GM12865 (cell line): ENCODE data around the gene APOL2.
A peak's percentile ranks its signal among the peaks of the same experiment; 100 is the strongest.
"Not testable (repeated sequence)": the region's sequence is repeated elsewhere in the genome, so short reads cannot be mapped to it uniquely, and the experiment has no call there.

Experiments
- DNase-seq: peaks from one replicate; pipeline ENCODE4 v3.0.0; 2010; ENCODE audit warnings: low read depth
- H3K4me3 ChIP-seq: 2 replicates; pipeline ENCODE4 v1.5.1; 2011; ENCODE audit warnings: mild to moderate bottlenecking, low read depth, low read length, control low read depth
- TF ChIP-seq, protein P1 (sequence below): IDR thresholded peaks from 2 replicates; pipeline ENCODE4 v1.5.1; 2011; ENCODE audit warnings: low read length, control low read depth, low read depth, inconsistent platforms; ENCODE audit not compliant: insufficient read depth; ENCODE audit errors: missing control alignments

APOL2 gene

DNA sequence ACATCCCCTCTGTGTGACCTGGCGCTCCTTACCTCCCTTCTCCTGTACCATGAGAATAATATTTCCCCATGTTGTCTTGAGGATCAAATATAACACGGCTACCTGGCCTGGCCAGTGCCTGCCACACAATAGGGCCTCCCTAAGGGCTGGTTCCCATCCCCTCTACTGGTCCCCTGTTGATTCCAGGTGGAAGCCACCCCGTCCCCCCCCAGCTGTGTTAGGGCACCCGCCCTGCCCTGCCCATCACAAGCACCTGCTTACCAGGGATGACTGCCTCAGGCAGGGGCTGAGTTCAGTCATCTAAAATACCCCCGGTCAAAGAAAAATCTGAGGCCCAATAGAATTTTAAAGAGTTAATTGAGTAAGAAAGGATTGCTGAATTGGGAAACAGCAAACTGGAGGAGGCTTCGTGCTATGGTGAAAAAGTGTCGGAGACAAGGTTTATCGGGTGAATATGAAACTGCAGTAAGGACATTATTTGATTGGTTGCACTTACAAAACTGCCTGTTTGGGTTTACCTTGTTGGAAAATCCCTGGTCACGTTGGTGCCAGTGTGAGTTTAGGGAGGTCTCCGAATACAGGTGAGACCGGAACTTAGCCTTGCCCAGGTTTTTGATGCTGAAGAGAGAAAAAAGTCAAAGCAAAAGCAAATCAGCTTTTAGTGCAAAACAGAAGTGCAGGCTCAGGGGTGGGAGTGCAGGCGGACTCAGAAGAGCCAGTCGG is 18.8 kb upstream of the APOL2 start:
- TF ChIP-seq, protein P1, sequence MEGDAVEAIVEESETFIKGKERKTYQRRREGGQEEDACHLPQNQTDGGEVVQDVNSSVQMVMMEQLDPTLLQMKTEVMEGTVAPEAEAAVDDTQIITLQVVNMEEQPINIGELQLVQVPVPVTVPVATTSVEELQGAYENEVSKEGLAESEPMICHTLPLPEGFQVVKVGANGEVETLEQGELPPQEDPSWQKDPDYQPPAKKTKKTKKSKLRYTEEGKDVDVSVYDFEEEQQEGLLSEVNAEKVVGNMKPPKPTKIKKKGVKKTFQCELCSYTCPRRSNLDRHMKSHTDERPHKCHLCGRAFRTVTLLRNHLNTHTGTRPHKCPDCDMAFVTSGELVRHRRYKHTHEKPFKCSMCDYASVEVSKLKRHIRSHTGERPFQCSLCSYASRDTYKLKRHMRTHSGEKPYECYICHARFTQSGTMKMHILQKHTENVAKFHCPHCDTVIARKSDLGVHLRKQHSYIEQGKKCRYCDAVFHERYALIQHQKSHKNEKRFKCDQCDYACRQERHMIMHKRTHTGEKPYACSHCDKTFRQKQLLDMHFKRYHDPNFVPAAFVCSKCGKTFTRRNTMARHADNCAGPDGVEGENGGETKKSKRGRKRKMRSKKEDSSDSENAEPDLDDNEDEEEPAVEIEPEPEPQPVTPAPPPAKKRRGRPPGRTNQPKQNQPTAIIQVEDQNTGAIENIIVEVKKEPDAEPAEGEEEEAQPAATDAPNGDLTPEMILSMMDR, result no peak
- no peak overlapping the region for H3K4me3 ChIP-seq
- DNase-seq, result no peak

DNA sequence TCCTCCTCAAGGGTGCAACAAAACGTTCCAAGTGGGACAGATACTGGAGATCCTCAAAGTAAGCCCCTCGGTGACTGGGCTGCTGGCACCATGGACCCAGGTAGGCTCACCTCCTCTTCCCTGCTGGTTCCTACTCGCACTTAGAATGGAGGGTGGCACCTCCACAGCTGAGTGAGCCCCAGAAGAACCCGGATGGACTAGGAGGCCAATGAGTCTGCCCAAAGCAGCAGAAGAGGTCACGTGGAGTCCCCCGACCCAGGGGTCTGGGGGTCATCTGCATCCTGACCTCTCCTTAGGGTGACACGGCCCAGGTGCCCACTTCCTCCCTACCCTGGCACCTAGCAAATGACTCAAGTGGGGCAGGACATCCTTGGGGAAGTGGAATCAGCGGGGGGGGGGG is 18.0 kb upstream of the APOL2 start:
- no peak overlapping the region for H3K4me3 ChIP-seq
- no peak for DNase-seq
- TF ChIP-seq, protein P1, result no peak

DNA sequence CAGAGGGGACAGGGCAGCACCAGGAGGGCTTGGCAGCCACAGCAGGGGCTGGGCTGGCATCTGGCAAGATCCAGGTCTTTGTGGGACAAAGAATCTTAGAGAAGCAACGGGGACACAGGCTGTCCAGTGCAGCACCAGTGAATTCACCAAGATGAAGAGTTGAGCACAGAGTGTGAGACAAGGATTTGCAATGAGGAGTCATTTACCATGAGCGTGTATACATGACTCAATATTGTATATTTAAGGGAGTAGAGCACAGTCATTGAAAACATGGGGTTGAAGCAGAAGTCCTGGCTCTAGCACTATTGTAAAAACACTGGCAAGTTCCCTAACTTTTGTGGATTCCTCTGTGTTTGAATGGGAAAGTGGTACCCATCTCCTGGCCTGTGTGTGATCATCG is 17.2 kb upstream of the APOL2 start:
- TF ChIP-seq, protein P1, result no peak
- no peak overlapping the region for H3K4me3 ChIP-seq
- DNase-seq, result no peak

DNA sequence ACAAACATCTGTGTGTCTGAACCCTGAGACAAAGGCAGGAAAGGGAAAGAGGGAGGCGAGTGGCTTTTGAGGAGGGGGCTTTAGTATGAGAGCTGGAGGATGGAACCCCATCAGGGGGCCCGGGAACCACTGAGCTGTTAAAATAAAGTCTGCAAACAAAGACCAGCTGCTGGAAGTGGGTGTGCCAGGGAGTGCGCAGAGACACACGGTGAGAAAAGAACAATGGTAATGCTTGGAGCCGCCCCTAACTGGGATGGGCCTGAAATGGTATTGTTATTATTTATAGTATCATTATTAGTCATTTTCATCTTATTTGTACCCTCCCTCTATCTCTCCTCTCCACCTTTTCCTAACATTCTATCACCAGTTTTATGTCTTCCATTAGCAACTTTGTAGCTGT is 16.2 kb upstream of the APOL2 start:
- not testable (repeated sequence) for DNase-seq, H3K4me3 ChIP-seq

DNA sequence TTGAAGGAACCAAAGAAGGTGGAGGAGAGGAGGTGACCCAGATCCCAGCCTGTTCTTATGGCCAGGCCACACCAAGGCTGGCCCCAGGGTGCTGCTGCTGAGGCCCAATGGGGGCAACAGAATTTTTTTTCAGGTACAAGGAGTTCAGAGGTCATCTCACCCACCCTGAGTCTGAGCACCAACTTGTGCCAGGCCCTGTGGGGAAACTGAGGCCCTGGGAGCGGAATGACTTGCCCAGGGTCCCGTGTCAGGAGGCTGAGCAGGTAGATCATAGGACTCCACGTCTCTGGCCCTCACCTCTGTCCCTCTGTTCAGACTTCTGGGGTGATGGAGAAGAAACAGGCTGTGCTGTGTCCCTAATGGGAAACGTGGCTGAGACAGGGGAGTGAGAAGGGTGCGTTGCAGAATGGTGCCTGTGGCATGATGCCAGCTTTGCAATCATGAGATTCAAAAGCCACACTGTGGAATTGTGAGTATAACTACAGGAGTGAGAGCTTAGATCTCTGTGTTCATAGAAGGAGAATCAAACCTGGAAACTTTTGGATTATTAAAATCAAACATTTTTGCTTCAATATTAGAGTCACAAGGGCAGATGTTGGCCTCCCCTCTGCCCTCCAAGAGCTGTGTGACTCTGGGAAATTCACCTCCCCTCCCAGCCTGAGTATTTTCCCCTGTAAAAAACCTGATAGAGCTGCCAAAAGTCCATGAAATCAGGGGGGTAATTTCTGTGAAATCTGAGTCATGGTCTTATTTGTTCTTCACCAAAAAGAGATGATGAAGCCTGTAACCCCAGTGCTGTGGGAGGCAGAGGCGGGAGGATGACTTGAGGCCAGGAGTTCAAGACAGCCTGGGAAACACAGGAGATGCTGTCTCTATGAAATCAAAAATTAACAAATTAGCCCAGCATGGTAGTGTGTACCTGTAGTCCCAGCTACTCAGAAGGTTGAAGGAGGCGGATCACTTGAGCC is 14.5 kb upstream of the APOL2 start:
- TF ChIP-seq, protein P1, result no peak
- DNase-seq, result no peak
- H3K4me3 ChIP-seq, result peak overlapping the region; percentile 70

DNA sequence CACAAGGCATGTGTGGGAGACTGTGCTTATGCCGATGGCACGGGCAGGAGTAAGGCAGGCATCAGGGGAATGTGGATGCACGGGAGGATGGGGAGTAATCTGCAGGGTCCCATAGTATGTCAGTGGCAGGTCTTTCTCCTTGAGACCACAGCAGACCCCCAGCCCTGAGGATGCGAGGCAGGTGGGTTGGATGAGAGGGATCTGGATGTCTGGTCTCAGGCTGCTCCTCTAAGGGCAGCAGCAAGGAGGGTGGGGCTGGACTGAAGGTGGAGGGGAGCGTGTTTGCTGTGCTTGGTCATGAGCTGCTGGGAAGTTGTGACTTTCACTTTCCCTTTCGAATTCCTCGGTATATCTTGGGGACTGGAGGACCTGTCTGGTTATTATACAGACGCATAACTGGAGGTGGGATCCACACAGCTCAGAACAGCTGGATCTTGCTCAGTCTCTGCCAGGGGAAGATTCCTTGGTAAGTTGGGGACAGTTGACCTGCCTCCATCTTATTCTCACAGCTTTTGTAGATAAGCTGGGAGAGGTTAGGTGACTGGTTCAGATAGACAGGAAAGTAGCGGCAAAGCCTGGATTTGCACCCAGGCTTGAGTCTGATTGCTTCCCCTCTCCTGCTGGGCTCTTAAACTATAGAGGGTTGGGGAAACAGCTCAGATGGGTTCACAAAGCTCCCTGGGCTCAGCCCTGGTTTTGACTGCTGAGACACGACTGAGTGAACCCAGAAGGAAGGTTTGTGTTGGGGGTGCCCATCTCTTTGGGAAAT is 13.6 kb upstream of the APOL2 start, which contains the start of gene APOL1:
Gene APOL1, plus strand, starts transcription at position 380 of the 769 bp plus-strand sequence. CDS start 1,823 bp downstream, outside the sequence.
- peak; percentile 73 for DNase-seq
- TF ChIP-seq, protein P1, result no peak
- H3K4me3 ChIP-seq, result peak within 1 kb of the TSS; percentile 70

DNA sequence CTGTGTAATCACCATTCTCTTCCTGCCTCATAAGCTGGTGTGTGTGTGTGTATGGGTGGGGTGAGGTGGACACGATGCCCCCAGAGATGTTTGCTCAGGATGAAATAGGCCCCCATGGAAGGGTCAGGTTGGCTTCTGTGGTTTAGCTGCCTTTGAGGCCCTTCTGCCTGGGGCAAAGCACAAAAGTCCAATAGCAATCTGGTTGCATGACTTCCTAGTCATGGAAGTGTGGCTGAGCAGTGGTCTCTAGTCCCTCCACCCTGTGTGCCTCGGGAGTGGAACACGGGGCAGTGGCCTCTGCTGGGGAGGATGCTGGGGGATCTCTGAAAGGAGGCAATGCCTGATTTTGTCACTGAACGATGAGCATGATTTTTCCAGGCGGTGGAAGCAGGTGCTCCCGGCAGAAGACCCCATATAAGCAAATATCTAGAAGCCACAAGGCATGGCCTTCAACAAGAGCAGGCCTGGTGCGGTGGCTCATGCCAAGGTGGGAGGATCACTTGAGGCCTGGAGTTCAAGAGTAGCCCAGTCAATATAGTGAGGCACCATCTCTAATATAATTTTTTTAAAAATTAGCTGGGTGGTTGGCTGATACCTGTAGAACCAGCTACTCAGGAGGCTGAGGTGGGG is 12.8 kb upstream of the APOL2 start:
- not testable (repeated sequence) for H3K4me3 ChIP-seq, DNase-seq

DNA sequence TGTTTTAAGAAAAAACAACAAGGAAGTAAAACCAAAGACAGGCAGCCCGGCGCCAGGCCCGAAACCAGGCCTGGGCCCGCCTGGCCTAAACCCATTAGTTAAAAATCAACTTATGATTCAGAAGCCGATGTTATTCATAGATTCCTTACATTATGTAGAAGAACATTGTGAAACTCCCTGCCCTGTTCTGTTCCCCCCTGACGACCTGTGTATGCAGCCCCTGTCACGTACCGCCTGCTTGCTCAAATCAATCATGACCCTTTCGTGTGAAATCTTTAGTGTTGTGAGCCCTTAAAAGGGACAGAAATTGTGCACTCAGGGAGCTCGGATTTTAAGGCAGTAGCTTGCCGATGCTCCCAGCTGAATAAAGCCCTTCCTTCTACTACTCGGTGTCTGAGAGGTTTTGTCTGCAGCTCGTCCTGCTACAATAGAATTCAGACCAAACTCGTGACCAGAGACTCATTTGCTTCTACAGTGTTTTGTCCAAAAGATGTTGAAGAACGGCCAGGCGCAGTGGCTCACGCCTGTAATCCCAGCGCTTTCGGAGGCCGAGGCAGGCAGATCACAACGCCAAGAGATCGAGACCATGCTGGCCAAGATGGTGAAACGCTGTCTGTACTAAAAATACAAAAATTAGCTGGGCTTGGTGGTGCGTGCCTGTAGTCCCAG is 11.1 kb upstream of the APOL2 start:
- not testable (repeated sequence) for DNase-seq, H3K4me3 ChIP-seq
